Fibroblast of lung (primary cell): ENCODE measurements around the gene LCN1.

Experiments
- CTCF ChIP-seq, 2 donors: IDR thresholded peaks in 1 of 2; conservative IDR thresholded peaks in 1 of 2; 1 replicate in 1 of 2; 2 replicates in 1 of 2; pipeline ENCODE4 v1.5.1; 2011 to 2012; ENCODE audit warnings: low read length in 2 of 2, control low read depth in 1 of 2, inconsistent platforms in 1 of 2, low read depth in 1 of 2, mild to moderate bottlenecking in 1 of 2
- EZH2 ChIP-seq: IDR thresholded peaks from 2 replicates; pipeline ENCODE4 v1.5.1; 2012; ENCODE audit warnings: low read length, control low read depth, mild to moderate bottlenecking; ENCODE audit errors: missing control alignments

GRCh38 chr9:135531096-135531495 is 9.9 kb downstream of the LCN1 start:
- TF ChIP-seq CTCF (conservative IDR thresholded peaks at IDR 0.05 in 1 of 2, IDR thresholded peaks at IDR 0.05 in 1 of 2; ENCODE audit: low read depth in 1 of 2, low read length in 2 of 2) = no peak
- no peak for TF ChIP-seq EZH2
